HG03432 (cell line): ENCODE measurements around the gene ARID1A.

Experiments used
- ATAC-seq: cut with Tn5 transposase; IDR thresholded peaks from one replicate; pipeline ENCODE4 v1.9.1; 2021; ENCODE audit warnings: mild to moderate bottlenecking, moderate library complexity; ENCODE audit not compliant: unreplicated experiment

ARID1A gene

GRCh38 chr1:26727476-26727875, 31.7 kb downstream of the ARID1A start:
- ATAC-seq, result no peak

- no peak for ATAC-seq
Measured at GRCh38 chr1:26728645-26729044, 32.8 kb downstream of the ARID1A start.

- no peak for ATAC-seq
Measured at GRCh38 chr1:26729633-26730032, 33.8 kb downstream of the ARID1A start.

DNA sequence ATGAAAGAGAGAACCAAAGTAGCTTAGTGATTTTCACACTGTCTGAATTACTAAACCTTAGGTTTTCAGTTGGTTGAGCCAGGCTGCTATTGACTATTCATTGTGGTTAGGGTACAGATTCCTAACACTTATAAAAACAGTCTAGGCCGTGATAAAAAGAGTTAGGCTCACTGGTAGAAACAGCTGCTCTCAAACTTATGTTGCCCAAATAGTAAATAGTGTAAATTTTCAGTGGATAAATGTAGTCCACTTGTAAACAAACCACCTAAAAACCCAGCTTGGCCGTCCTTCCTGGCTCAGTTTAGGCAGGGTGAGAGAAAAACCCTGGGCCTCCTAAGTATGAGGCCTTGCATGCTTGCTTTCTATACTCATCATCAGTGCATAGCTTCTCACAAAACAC, 34.9 kb downstream of the ARID1A start:
- ATAC-seq, result no peak

DNA sequence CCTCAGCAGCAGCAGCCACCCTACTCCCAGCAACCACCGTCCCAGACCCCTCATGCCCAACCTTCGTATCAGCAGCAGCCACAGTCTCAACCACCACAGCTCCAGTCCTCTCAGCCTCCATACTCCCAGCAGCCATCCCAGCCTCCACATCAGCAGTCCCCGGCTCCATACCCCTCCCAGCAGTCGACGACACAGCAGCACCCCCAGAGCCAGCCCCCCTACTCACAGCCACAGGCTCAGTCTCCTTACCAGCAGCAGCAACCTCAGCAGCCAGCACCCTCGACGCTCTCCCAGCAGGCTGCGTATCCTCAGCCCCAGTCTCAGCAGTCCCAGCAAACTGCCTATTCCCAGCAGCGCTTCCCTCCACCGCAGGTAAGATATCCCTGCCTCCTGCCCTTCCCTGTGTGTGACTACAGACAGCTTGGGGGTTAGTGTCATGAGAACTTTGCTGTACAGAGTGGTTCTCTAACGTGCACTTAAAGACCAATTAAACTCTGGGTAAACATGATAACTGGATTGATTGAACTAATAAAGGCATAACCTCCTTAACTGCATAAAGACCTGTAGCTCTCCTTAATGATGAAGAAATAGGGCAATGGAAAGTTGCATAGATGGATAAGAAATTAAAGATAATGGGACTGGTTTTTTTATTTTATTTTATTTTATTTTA, 35.6 kb downstream of the ARID1A start:
- no peak for ATAC-seq

DNA sequence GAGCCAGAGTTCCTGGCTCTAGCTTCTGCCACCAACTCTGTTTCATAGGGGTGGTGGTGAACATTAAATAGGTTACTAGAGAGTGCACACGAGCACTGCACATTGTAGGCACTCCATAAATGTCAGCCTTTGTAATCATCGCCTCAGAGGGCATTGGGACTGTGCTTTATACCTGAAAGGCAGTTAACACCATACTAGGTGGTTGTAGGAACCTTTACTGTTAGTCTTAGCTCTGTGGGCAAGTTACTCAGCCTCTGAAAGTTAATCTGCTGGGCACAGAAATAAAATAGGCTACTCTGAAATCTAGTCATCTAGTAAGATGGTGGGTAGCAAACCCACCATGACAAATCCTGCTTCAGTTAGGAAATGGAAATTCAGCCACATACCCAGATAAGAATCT, 37.6 kb downstream of the ARID1A start:
- ATAC-seq, result no peak

GRCh38 chr1:26733982-26734381, 38.2 kb downstream of the ARID1A start:
- no peak for ATAC-seq

GRCh38 chr1:26734501-26735058, 38.8 kb downstream of the ARID1A start:
- ATAC-seq, result no peak

GRCh38 chr1:26739329-26739914, 43.6 kb downstream of the ARID1A start:
- ATAC-seq, result no peak

GRCh38 chr1:26740023-26740634, 44.3 kb downstream of the ARID1A start:
- no peak for ATAC-seq

DNA sequence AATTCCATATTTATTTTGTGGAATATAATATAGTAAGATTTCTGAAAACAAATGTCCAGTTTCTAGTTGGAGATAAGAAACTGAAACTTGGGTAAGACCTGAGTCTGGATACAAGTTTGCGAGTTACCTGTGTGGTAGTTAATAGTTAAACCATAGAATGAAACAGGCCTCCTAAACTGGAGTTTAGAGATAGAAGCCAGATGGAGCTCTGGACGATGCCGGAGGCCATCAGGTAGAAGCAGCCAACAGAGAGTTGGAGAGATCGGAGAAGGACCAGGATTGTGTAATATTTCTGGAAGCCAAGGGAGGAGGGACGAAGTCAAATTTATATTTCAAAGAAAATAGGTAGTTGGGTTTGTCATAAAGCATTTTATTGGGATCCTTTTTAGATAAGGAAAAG, 45.1 kb downstream of the ARID1A start:
- no peak for ATAC-seq

DNA sequence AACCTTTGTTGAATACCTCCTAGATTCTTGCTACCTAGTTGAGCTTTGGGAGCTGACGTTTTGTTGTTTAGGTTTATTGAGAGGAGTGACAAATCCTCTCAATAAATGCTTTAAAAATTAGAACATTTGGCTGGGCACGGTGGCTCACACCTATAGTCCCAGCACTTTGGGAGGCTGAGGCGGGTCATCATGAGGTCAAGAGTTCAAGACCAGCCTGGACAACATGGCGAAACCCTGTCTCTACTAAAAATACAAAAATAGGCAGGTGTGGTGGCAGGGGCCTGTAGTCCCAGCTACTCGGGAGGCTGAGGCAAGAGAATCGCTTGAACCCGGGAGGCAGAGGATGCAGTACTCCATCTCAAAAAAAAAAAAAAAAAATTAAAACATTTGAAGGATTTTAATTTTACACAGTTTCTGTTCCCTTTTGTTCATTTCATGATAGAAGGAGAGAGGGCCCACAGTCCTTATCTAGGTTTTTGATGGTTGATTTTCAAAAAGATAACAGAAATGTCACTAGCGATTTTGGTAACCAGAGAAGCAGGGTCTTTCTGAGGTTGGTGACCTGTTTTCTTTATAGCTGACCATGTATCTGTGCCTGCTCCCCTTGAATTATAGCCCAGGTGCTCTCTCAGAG, 47.7 kb downstream of the ARID1A start:
- no peak for ATAC-seq

GRCh38 chr1:26744075-26744959, 48.5 kb downstream of the ARID1A start:
- peak; percentile 95 for ATAC-seq

- ATAC-seq, result no peak
Measured at GRCh38 chr1:26745191-26745590, 49.4 kb downstream of the ARID1A start.

GRCh38 chr1:26747048-26747447, 51.2 kb downstream of the ARID1A start:
- no peak for ATAC-seq

GRCh38 chr1:26748351-26748750, 52.5 kb downstream of the ARID1A start:
- ATAC-seq, result no peak

GRCh38 chr1:26749458-26749857, 53.6 kb downstream of the ARID1A start:
- ATAC-seq, result no peak

- no peak for ATAC-seq
Measured at GRCh38 chr1:26750428-26750827, 54.6 kb downstream of the ARID1A start.

GRCh38 chr1:26752519-26752918, 56.7 kb downstream of the ARID1A start:
- ATAC-seq, result no peak

DNA sequence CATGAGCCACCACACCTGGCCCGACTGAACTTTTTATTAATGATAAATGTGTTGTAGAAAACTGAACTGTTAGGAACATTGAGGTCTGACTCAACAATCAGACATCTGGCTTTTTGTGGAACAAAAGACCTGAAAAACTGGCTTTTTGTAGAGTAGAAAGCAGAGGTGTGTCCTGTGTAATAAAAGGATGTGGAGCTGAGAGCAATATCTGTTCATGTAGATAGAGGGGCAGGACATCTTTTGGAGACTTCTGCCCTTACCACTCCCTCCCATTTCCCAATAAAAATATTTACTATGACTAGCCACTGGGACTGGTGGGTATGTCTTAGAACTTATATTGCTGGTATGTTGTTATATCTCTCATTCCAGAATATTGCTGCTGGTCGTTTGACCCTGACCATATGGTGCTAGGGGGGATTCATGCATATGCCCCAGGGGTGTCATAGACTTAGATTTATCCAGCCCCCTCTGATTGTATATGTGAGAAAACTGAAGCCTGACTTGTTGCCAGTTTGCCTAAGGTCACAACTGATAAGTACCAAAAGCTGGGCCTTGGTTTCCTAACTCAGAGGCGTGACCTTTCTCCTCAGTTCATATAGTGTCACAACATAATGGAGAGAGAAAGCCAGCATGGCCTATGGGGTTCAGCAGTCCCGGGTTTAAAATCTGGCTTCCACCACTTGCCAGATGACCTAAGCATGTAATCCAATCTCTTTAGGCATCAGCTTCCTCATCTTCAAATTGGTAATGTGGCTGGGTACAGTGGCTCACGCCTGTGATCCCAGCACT, 58.5 kb downstream of the ARID1A start:
- no peak for ATAC-seq
